GM23338 (cell line): ENCODE results near the gene IWS1. TPM values are rescaled to one million over a fixed set of nuclear protein-coding genes. Genes with fewer than 3 reads are reported as not detected.

Experiments used
- EZH2 ChIP-seq: fragments of 200-600 bp; sonication (generic); IDR thresholded peaks from one replicate; pipeline ENCODE4 v1.8.0; 2017; ENCODE audit warnings: antibody characterized with exemption, mild to moderate bottlenecking, low read depth; ENCODE audit not compliant: unreplicated experiment
- EZH2phosphoT487 ChIP-seq: fragments of 200-600 bp; sonication (generic); IDR thresholded peaks from one replicate; pipeline ENCODE4 v1.8.1; 2018; ENCODE audit warnings: antibody characterized with exemption; ENCODE audit not compliant: unreplicated experiment
- NANOG ChIP-seq: IDR thresholded peaks from 2 replicates; pipeline ENCODE4 v1.6.1; 2016; ENCODE audit warnings: antibody characterized with exemption, borderline replicate concordance
- POLR2AphosphoS5 ChIP-seq: IDR thresholded peaks from 2 replicates; pipeline ENCODE4 v1.6.1; 2016; ENCODE audit warnings: antibody characterized with exemption, low read depth
- REST ChIP-seq: IDR thresholded peaks from one replicate; pipeline ENCODE4 v1.6.1; 2018; ENCODE audit warnings: antibody characterized with exemption; ENCODE audit not compliant: unreplicated experiment
- STAT1 ChIP-seq: IDR thresholded peaks from one replicate; pipeline ENCODE4 v1.6.1; 2016; ENCODE audit warnings: antibody characterized with exemption; ENCODE audit not compliant: unreplicated experiment
- ZNF114 ChIP-seq: fragments of 250-450 bp; sonication (Bioruptor Pico); IDR thresholded peaks from 2 replicates; pipeline ENCODE4 v1.5.0; 2020; ENCODE audit warnings: mild to moderate bottlenecking, moderate library complexity
- polyA plus RNA-seq: library from polyadenylated mRNA; unstranded; fragments of >200 nt; fragmentation: Nextera tagmentation; extraction: Ambion mirVana; gene quantifications from 2 replicates; pipeline ENCODE4 v1.2.1, GENCODE V29; 2016
- total RNA-seq: library from RNA; depleted of rRNA; stranded (reverse); fragments of >200 nt; shearing (Covaris generic); gene quantifications from 2 replicates; pipeline ENCODE4 v1.2.3, GENCODE V29; 2014
- TF ChIP-seq, protein P1 (sequence below): fragments of 250-450 bp; sonication (Bioruptor Pico); IDR thresholded peaks from 2 replicates; pipeline ENCODE4 v1.5.0; 2020; ENCODE audit warnings: mild to moderate bottlenecking, moderate library complexity
- TF ChIP-seq, protein P2 (sequence below): IDR thresholded peaks from 2 replicates; pipeline ENCODE4 v1.6.1; 2016; ENCODE audit warnings: antibody characterized with exemption

The IWS1 gene
- total and polyA plus RNA-seq, 2 experiments from 2014 or later = 82.8 to 97.2 TPM

DNA sequence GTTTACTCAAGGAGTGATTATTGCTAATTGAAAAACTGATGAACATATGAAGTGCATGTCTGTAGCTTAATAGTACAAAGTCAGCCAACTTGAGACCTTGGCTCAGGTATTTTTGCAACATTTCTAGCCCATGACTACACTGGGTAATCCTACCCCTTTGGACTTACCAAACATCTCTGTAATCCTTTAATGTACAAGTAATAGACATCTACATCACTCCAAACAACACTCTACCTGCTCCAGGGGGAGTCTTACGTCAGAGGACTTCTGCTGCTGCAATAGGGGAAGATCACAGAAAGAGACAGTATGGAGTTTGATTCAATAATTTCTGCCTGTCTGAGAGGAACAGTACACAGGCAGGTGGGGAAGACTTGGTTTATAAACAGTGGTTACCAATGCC is 54.0 kb downstream of the IWS1 start (continued):
- TF ChIP-seq, protein P1, sequence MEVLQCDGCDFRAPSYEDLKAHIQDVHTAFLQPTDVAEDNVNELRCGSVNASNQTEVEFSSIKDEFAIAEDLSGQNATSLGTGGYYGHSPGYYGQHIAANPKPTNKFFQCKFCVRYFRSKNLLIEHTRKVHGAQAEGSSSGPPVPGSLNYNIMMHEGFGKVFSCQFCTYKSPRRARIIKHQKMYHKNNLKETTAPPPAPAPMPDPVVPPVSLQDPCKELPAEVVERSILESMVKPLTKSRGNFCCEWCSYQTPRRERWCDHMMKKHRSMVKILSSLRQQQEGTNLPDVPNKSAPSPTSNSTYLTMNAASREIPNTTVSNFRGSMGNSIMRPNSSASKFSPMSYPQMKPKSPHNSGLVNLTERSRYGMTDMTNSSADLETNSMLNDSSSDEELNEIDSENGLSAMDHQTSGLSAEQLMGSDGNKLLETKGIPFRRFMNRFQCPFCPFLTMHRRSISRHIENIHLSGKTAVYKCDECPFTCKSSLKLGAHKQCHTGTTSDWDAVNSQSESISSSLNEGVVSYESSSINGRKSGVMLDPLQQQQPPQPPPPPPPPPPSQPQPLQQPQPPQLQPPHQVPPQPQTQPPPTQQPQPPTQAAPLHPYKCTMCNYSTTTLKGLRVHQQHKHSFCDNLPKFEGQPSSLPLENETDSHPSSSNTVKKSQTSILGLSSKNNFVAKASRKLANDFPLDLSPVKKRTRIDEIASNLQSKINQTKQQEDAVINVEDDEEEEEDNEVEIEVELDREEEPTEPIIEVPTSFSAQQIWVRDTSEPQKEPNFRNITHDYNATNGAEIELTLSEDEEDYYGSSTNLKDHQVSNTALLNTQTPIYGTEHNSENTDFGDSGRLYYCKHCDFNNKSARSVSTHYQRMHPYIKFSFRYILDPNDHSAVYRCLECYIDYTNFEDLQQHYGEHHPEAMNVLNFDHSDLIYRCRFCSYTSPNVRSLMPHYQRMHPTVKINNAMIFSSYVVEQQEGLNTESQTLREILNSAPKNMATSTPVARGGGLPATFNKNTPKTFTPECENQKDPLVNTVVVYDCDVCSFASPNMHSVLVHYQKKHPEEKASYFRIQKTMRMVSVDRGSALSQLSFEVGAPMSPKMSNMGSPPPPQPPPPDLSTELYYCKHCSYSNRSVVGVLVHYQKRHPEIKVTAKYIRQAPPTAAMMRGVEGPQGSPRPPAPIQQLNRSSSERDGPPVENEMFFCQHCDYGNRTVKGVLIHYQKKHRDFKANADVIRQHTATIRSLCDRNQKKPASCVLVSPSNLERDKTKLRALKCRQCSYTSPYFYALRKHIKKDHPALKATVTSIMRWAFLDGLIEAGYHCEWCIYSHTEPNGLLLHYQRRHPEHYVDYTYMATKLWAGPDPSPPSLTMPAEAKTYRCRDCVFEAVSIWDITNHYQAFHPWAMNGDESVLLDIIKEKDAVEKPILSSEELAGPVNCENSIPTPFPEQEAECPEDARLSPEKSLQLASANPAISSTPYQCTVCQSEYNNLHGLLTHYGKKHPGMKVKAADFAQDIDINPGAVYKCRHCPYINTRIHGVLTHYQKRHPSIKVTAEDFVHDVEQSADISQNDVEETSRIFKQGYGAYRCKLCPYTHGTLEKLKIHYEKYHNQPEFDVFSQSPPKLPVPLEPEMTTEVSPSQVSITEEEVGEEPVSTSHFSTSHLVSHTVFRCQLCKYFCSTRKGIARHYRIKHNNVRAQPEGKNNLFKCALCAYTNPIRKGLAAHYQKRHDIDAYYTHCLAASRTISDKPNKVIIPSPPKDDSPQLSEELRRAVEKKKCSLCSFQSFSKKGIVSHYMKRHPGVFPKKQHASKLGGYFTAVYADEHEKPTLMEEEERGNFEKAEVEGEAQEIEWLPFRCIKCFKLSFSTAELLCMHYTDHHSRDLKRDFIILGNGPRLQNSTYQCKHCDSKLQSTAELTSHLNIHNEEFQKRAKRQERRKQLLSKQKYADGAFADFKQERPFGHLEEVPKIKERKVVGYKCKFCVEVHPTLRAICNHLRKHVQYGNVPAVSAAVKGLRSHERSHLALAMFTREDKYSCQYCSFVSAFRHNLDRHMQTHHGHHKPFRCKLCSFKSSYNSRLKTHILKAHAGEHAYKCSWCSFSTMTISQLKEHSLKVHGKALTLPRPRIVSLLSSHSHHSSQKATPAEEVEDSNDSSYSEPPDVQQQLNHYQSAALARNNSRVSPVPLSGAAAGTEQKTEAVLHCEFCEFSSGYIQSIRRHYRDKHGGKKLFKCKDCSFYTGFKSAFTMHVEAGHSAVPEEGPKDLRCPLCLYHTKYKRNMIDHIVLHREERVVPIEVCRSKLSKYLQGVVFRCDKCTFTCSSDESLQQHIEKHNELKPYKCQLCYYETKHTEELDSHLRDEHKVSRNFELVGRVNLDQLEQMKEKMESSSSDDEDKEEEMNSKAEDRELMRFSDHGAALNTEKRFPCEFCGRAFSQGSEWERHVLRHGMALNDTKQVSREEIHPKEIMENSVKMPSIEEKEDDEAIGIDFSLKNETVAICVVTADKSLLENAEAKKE (CRISPR knock-in tag) = no peak
- TF ChIP-seq POLR2AphosphoS5 (no peak), NANOG (no peak), REST (no peak), EZH2 (no peak), STAT1 (no peak), EZH2phosphoT487 (no peak), ZNF114 (CRISPR knock-in tag) (no peak)
- TF ChIP-seq, protein P2, sequence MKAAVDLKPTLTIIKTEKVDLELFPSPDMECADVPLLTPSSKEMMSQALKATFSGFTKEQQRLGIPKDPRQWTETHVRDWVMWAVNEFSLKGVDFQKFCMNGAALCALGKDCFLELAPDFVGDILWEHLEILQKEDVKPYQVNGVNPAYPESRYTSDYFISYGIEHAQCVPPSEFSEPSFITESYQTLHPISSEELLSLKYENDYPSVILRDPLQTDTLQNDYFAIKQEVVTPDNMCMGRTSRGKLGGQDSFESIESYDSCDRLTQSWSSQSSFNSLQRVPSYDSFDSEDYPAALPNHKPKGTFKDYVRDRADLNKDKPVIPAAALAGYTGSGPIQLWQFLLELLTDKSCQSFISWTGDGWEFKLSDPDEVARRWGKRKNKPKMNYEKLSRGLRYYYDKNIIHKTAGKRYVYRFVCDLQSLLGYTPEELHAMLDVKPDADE = no peak
